ENCODE measurements around the gene NAB2. TPM values are rescaled to one million over a fixed set of nuclear protein-coding genes. Genes with fewer than 3 reads are reported as not detected.
A peak's percentile ranks its signal among the peaks of the same experiment; 100 is the strongest.

The NAB2 gene
- total and polyA plus RNA-seq, 10 of the 15 experiments (the other 5 are each of a cell fraction or from before 2014, with no cell fraction given), result 0.35 to 35.2 (median 15.3) TPM

DNA sequence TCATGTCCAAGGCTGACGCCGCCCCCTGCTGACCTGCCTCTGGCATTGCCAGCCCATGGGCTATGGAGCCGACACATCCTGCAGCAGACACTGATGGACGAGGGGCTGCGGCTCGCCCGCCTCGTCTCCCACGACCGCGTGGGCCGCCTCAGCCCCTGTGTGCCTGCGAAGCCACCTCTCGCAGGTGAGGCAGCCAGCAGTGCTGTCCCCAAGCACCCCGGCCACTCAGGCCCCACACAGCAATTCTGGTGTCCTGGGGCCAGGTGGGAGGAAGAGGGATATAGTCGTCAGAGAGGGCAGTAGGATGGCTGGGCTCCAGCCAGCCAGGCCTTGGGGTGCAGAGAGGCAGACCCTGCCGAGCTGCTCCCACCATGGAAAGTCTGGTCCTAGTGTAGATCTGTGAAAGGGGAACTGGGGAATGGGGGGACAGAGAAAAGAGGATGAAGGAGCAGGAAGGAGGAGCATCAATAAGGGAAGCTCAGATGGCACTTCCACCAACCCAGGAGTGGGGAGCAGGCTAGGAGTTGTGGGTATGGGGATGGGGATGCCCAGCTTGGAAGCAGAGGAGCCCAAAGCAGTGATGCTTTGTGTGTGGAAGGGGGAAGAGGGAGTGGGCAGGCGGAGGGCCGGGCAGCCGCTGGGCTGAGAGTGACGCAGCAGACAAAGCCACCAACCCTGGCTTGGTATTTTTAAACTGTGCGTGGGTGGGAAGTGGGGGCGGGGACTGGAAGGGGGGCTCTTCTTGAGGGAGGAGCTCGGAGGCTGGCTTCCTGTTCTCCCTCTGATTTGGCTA lies 4.7 kb downstream of the NAB2 start (continued):
- TF ChIP-seq, protein P1, sequence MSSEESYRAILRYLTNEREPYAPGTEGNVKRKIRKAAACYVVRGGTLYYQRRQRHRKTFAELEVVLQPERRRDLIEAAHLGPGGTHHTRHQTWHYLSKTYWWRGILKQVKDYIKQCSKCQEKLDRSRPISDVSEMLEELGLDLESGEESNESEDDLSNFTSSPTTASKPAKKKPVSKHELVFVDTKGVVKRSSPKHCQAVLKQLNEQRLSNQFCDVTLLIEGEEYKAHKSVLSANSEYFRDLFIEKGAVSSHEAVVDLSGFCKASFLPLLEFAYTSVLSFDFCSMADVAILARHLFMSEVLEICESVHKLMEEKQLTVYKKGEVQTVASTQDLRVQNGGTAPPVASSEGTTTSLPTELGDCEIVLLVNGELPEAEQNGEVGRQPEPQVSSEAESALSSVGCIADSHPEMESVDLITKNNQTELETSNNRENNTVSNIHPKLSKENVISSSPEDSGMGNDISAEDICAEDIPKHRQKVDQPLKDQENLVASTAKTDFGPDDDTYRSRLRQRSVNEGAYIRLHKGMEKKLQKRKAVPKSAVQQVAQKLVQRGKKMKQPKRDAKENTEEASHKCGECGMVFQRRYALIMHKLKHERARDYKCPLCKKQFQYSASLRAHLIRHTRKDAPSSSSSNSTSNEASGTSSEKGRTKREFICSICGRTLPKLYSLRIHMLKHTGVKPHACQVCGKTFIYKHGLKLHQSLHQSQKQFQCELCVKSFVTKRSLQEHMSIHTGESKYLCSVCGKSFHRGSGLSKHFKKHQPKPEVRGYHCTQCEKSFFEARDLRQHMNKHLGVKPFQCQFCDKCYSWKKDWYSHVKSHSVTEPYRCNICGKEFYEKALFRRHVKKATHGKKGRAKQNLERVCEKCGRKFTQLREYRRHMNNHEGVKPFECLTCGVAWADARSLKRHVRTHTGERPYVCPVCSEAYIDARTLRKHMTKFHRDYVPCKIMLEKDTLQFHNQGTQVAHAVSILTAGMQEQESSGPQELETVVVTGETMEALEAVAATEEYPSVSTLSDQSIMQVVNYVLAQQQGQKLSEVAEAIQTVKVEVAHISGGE (CRISPR knock-in tag; IDR thresholded peaks at IDR 0.05), result 0 out of 2 replicates have a peak, but pooled peaks have one; percentile 6
- TF ChIP-seq GATAD2B (conservative IDR thresholded peaks at IDR 0.05; ENCODE audit: low read depth) (peak; percentile 81), POU2F2 (IDR thresholded peaks at IDR 0.05; ENCODE audit: borderline replicate concordance, low read depth, low read length) (peak; percentile 36; the same call in 1 of the 3 replicates), MXI1 (IDR thresholded peaks at IDR 0.05; ENCODE audit: low read depth, low read length) (0 out of 2 replicates have a peak, but pooled peaks have one; percentile 17), SMAD1 (IDR thresholded peaks at IDR 0.05; ENCODE audit: low read depth, partially characterized antibody) (no peak), EGR1 (IDR thresholded peaks at IDR 0.05; ENCODE audit: borderline replicate concordance in 1 of 2, low read depth in 2 of 2, low read length in 2 of 2) (peak in 1 of 2 experiments; percentile 99; a peak in 2 of 3 replicates), ZNF207 (IDR thresholded peaks at IDR 0.05; ENCODE audit: borderline replicate concordance) (no peak), NBN (IDR thresholded peaks at IDR 0.05) (peak; percentile 45), SIN3A (IDR thresholded peaks at IDR 0.05; ENCODE audit: low read depth, low read length) (no peak; the same call in 1 of the 2 replicates), IKZF1 (conservative IDR thresholded peaks at IDR 0.05) (peak; percentile 61), TCF12 (IDR thresholded peaks at IDR 0.05; ENCODE audit: low read depth, low read length) (0 out of 2 replicates have a peak, but pooled peaks have one; percentile 28), IKZF2 (IDR thresholded peaks at IDR 0.05) (peak; percentile 42 to 47; a peak in 2 of 4 replicates), POLR2A (IDR thresholded peaks at IDR 0.05; ENCODE audit: low read depth, low read length) (peak; percentile 75), CHD4 (IDR thresholded peaks at IDR 0.05) (no peak), SMAD5 (IDR thresholded peaks at IDR 0.05; ENCODE audit: low read depth) (no peak), SPI1 (IDR thresholded peaks at IDR 0.05; ENCODE audit: borderline replicate concordance, insufficient read depth, low read depth, low read length) (peak; percentile 57; the same call in 1 of the 2 replicates), PAX8 (IDR thresholded peaks at IDR 0.05) (no peak), ZNF687 (IDR thresholded peaks at IDR 0.05) (0 out of 2 replicates have a peak, but pooled peaks have one; percentile 13), PAX5 (IDR thresholded peaks at IDR 0.05; ENCODE audit: borderline replicate concordance, low read depth, low read length) (0 out of 2 replicates have a peak, but pooled peaks have one; percentile 41), ZBED1 (IDR thresholded peaks at IDR 0.05; ENCODE audit: borderline replicate concordance) (peak; percentile 52; the same call in 1 of the 2 replicates), SMC3 (IDR thresholded peaks at IDR 0.05; ENCODE audit: borderline replicate concordance, low read length) (peak; percentile 68; the same call in 1 of the 2 replicates)
- TF ChIP-seq, protein P2, sequence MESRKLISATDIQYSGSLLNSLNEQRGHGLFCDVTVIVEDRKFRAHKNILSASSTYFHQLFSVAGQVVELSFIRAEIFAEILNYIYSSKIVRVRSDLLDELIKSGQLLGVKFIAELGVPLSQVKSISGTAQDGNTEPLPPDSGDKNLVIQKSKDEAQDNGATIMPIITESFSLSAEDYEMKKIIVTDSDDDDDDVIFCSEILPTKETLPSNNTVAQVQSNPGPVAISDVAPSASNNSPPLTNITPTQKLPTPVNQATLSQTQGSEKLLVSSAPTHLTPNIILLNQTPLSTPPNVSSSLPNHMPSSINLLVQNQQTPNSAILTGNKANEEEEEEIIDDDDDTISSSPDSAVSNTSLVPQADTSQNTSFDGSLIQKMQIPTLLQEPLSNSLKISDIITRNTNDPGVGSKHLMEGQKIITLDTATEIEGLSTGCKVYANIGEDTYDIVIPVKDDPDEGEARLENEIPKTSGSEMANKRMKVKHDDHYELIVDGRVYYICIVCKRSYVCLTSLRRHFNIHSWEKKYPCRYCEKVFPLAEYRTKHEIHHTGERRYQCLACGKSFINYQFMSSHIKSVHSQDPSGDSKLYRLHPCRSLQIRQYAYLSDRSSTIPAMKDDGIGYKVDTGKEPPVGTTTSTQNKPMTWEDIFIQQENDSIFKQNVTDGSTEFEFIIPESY (IDR thresholded peaks at IDR 0.05), result no peak
